ENCODE measurements around the gene MMP1.

DNA sequence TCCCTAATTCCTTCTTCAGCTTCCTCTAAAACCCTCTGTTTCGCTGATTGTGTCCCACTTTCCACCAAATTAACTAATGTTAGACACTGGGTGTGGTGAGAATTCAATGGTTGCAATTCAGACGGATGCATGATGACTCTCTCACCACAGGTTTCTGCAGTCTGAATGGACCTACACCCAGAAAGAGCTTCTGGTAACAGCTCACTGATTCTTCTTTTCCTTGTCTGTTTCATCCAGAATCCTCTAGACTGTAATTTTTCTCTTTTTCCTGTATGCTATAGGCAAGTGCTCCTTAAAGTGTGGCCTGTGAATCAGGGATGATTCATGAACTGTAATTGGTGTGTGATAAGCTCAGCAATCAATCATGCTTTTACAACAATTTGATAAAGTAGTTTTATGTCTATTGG lies 35.6 kb downstream of the MMP1 start:
- TF ChIP-seq, protein P1, sequence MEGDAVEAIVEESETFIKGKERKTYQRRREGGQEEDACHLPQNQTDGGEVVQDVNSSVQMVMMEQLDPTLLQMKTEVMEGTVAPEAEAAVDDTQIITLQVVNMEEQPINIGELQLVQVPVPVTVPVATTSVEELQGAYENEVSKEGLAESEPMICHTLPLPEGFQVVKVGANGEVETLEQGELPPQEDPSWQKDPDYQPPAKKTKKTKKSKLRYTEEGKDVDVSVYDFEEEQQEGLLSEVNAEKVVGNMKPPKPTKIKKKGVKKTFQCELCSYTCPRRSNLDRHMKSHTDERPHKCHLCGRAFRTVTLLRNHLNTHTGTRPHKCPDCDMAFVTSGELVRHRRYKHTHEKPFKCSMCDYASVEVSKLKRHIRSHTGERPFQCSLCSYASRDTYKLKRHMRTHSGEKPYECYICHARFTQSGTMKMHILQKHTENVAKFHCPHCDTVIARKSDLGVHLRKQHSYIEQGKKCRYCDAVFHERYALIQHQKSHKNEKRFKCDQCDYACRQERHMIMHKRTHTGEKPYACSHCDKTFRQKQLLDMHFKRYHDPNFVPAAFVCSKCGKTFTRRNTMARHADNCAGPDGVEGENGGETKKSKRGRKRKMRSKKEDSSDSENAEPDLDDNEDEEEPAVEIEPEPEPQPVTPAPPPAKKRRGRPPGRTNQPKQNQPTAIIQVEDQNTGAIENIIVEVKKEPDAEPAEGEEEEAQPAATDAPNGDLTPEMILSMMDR (optimal IDR thresholded peaks at IDR 0.05 in 1 of 3, IDR thresholded peaks at IDR 0.05 in 1 of 3, conservative IDR thresholded peaks at IDR 0.05 in 1 of 3; ENCODE audit: extremely low read depth in 1 of 3, insufficient read depth in 2 of 3, low read length in 3 of 3) = no peak
- no peak for TF ChIP-seq EZH2 (IDR thresholded peaks at IDR 0.05; ENCODE audit: low read length)

Measured in keratinocyte (primary cell).